ENCODE measurements around the gene FHIT. TPM values are rescaled to one million over a fixed set of nuclear protein-coding genes. Genes with fewer than 3 reads are reported as not detected.

Gene FHIT
- total RNA-seq, 4 donors from 2014 or later = 3.2 to 10.9 (median 6.4) TPM

GRCh38 chr3:60956729-60957128 is 294.5 kb downstream of the FHIT start:
- DNase-seq (ENCODE audit: low spot score) (no peak), ATAC-seq (ENCODE audit: low FRiP score) (no peak)
- TF ChIP-seq CTCF (IDR thresholded peaks at IDR 0.05) = no peak

GRCh38 chr3:60955034-60955433 is 296.2 kb downstream of the FHIT start:
- TF ChIP-seq CTCF (IDR thresholded peaks at IDR 0.05) = no peak
- no peak for DNase-seq (ENCODE audit: low spot score)
- no peak for ATAC-seq (ENCODE audit: low FRiP score)

GRCh38 chr3:60954048-60954447 is 297.2 kb downstream of the FHIT start:
- no peak for TF ChIP-seq CTCF (IDR thresholded peaks at IDR 0.05)

GRCh38 chr3:60953351-60953750 is 297.9 kb downstream of the FHIT start:
- TF ChIP-seq CTCF (IDR thresholded peaks at IDR 0.05) = no peak

More at GRCh38 chr3:60954048-60954447, 297.2 kb downstream of the FHIT start:
- DNase-seq (ENCODE audit: low spot score) = no peak
- no peak for ATAC-seq (ENCODE audit: low FRiP score)

GRCh38 chr3:60952055-60952454 is 299.2 kb downstream of the FHIT start:
- DNase-seq (ENCODE audit: low spot score) (no peak), ATAC-seq (ENCODE audit: low FRiP score) (no peak)
- TF ChIP-seq CTCF (IDR thresholded peaks at IDR 0.05) = no peak

More at GRCh38 chr3:60953351-60953750, 297.9 kb downstream of the FHIT start:
- ATAC-seq (ENCODE audit: low FRiP score) (no peak), DNase-seq (ENCODE audit: low spot score) (no peak)

GRCh38 chr3:60949146-60949545 is 302.1 kb downstream of the FHIT start:
- DNase-seq (ENCODE audit: low spot score) = no peak
- ATAC-seq (ENCODE audit: low FRiP score) = no peak
- TF ChIP-seq CTCF (IDR thresholded peaks at IDR 0.05) = no peak

- DNase-seq (ENCODE audit: low spot score) (no peak), ATAC-seq (ENCODE audit: low FRiP score) (no peak)
These were observed 302.8 kb downstream of the FHIT start for GRCh38 chr3:60948488-60948887.

More at GRCh38 chr3:60948488-60948887, 302.8 kb downstream of the FHIT start:
- no peak for TF ChIP-seq CTCF (IDR thresholded peaks at IDR 0.05)

Data from omental fat pad (tissue), 4 donors.